Suppressor macrophage treated with lipopolysaccharide for 1 hour (primary cell): Measurements from ENCODE around the gene ARHGEF17.

Experiments used
- DNase-seq, 3 donors: peaks; one replicate each; pipeline ENCODE4 v3.0.0-alpha.2; 2020 to 2022

The ARHGEF17 gene

GRCh38 chr11:73273222-73273895 lies 34.7 kb upstream of the ARHGEF17 start:
- no peak for DNase-seq

- peak in 2 of 3 donors; percentile 35 to 50 for DNase-seq
These were observed 33.9 kb upstream of the ARHGEF17 start for GRCh38 chr11:73274191-73274590.

DNA sequence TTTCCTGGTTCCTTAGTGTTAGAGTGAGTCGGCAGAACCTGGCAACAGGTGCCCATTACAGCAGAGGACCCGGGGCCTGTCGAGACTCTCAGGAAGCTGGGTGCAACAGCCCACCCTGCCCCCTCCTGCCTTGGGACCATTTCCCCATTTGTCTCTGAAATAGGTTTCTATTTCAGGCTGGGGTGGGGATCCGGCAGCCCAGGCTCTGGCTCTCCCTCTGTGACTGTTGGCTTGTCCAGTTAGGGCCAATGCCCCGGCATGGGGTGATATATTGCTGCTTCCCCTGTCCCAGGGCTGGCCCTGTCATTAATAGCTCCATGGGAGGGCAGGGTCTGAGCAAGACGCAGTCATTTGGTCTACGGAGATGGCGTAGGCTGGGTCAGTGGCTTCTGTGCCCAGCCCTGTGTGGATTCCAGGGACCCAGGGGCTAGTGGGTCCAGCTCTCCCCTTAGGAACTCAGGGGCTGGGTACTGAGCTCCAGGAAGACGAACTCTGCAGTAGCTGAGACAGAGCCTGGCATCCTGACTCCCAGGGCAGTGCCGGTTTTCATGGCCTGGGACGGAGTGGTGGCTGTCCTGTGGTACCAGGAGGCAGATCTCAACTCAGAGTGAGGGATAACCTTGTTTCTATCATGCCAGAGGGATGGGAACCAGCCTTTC lies 33.2 kb upstream of the ARHGEF17 start:
- peak; percentile 50 to 68 (median 67) for DNase-seq

DNA sequence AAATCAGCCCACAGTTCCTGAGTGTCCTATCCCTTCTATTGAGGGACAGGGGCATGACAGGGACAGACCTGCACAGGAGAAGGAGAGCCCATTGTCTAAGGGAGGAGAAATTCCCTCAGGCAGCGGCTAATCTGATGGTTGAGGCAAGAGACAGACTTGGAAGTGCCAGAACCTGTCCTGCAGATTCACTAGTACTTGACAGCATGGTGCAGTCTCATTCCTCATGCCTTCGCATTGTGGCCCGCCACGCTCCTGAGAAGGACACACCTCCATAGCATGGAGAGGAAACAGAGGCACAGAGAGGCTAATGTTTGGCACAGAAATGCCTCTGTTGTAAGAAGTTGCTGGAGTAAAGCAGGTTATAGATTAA lies 32.7 kb upstream of the ARHGEF17 start:
- no peak for DNase-seq

- DNase-seq, result no peak
These were observed 30.6 kb upstream of the ARHGEF17 start for GRCh38 chr11:73277467-73277866.

DNA sequence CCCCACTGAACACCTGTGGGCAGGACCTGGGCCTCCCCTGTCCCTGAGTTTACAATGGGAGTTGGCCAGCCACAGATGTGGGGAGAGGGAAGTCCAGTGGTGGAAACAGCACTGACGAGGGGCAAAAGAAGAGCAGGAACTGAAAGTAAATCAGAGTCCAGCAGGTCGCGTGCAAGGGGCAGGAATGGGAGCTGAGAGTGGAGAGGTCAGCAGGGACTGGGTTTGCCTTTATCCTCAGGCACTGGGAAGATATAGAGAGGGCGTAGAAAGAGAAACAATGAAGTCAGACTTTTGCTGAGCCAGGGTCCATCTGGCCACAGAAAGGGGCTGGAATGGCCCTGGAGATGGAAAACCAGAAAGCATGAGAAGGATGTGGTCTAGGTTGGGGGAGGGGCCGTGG lies 27.4 kb upstream of the ARHGEF17 start:
- DNase-seq, result peak; percentile 81 to 90 (median 84)

DNA sequence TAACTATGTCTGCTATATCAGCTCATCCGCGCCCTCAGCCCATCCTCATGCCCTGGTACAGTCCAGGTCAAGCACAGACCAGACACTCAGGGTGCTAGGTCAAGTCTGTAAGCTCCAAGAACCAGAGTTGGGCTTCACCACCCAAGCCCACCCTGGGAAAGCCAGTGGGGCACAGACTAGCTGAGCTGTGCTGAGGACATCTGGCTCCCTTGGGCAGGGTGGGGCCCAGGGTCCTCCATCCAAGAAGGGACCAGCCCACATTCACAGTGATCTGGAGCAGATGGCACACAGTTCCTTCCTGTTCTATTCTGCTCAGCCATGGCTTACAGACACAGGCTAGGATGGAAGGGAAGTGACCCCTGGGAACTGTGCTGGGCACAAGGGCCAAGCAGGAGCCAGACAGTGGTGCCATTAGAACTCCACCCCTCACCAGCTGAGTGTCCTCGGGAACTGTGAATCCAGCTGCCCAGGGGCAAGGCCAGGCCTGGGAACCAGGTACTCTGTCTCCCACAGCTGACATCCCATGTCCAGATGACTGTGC lies 26.8 kb upstream of the ARHGEF17 start:
- DNase-seq, result peak; percentile 43 to 53 (median 48)

- no peak for DNase-seq
These were observed 26.0 kb upstream of the ARHGEF17 start for GRCh38 chr11:73281796-73282660.

DNA sequence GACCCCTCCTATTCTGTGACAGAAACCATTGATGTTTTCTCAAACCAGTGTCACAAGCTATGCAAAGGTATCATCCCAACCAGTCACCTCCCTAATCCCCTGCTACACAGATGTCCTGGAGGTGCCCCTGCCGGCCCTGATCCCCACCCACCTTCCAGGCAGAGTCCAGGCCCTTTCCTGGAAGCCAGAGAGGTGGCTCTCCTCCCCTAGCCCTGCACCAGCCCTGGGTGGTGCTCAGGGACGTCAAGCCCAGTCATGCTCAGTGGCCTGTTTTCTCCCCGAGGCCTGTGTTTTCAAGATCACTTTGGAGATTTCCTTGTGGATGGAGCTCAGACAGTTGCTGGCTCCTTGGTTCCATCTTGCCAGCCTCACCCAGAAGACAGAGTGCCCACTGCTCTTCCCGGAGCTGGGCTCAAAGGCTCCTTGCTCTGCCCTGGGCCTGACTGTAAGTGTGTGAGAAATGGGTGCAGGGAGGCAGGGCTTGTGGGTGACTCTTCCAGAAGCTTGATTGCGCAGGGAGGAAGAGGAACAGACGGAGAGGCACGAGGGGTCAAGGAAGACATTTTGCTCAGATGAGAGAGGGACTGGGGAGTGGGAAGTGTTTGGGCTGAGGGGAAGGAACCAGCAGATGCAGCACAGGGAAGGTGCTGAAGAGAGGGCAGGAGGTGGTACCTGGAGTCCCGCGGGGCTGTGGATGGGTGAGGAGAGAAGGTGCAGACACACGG lies 24.6 kb upstream of the ARHGEF17 start:
- peak; percentile 70 to 75 (median 74) for DNase-seq

DNA sequence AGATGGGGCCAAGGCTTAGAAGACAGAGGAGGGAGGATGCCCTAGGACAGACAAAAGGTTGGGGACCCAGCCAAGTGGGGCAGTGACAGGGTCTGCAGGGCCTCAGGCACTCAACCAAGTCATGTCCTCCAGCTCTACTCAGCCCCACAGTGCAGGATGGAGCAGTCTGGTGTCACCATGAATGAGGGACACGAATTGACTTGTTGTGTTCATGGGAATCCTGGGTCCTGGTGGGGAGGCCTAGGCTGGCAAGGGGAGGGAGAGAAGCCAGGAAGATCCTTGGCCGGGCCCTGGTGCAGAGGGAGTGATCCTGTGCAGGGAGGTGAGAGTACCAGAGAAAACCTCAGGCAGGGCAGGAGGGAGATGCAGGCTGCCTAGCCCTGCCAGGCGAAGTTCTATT lies 24.0 kb upstream of the ARHGEF17 start:
- DNase-seq, result no peak

DNA sequence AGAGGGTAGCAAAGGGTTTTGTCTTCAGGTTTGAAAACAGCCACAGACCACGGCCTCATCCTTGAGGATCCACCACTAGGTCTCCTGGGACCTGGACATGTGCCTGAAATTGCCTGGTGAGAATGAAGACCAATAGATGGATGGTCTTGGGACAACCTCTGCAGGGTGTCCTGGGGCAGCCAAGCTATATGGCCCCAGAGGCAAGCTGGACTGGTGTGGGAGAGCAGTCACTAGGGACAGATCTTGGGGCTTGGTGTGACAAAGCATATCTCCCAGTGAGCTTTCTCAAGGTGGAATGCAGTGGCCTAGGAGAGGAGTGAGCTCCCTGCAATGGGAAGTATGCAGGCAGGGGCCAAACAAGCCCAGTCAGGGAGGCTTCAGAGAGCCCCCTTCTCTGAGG lies 22.4 kb upstream of the ARHGEF17 start:
- no peak for DNase-seq

DNA sequence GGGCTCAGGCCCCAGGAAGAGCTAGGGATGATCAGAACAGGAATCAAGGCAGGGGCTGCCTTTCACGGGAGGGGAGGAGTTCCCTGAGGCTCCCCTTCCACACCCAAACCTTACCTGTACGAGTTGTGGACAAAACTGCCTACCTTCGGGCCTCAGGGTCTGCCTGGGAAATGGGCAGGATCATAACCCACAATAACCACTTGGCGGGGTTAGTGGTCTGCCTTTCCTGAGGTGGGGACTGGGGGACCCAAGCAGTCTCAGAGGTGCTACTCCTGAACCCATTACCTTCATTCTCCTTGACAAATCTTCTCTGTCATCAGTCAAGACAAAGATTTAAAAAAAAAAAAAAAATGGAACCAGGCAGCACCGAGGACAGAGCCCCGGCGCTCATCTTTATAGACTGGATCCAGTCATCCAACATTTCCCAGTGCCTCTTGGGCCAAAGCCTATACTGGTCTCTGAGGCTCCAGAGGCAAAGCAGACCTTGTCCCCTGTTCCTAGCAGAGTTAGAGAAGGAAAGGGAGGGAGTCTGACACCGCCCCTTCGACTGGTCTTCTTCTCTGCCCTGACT lies 21.8 kb upstream of the ARHGEF17 start:
- no peak for DNase-seq

- DNase-seq, result no peak
These were observed 20.5 kb upstream of the ARHGEF17 start for GRCh38 chr11:73287400-73288101.

DNA sequence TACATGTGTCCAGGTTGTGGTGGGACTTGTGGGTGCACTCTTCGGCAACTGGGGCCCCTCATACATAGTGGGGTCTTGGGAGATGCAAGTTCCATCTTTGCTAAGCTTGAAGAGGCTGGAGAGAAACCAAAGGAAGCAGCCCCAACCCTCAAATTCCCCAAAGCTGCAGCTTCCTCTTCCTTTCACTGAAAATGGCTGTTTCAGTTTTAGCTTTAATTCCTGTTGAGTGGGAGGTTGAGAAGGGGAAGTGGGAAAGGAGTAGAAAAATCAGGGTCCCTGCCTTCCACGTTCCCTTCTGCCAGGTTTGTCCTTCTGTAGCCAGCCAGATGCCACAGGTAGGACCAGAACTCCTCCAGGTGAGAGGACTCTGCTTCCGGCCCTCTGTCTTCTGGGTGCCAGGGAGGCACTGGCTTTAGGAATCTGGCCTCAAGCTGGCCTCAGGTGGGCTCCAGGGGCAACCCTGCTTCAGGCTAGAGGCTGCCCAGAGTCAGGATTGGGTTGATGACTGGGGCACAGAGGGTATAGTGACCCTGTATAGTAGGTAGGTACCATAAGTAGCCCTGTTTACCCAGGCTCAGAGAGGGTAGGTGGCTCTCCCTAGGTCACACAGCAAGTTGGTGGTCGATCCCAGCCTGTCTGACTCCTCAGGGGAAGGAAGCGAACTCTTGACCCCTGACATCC lies 19.7 kb upstream of the ARHGEF17 start:
- peak; percentile 83 to 95 (median 92) for DNase-seq

DNA sequence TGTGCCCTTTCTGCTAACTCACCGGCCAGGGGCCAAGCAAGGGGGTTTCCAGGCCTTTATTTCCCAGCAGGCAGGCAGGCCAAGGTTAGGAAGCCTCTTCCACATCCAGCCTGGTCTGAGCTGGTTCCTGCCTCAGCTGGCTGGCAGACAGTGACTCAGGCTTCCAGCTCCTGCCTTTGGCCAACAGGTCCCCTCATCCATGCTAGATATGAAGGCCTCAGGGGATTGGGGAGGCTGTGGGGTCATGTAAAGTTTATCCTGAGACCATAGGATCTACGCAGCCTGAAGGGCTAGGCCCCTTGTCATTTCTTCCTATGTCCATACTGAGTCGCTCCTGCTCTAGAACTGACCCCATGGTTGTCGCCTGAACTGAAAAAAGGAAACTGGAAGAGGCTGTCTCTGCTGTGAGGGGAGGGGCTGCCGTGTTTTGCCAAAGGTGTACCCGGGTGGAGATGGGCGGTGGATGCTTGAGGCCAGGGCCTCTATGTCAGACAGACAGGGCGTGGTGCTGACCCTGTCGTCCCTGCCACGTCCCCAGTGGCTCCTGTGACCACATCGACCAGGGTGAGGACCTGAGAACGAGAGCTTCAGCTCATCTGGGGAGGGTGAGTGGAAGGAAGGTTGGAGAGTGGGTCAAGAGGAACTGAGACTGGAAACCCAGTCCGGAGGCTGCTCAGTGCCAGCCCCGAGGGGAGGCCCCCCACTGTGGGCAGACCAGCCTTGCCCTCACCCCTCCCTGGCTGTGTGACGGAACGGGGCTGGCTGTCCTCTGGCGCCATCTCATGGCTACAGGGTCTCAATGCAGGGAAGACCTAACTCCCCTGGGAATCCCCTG lies 19.0 kb upstream of the ARHGEF17 start:
- peak; percentile 82 to 95 (median 88) for DNase-seq

GRCh38 chr11:73290536-73290935 lies 17.5 kb upstream of the ARHGEF17 start:
- DNase-seq, result no peak

DNA sequence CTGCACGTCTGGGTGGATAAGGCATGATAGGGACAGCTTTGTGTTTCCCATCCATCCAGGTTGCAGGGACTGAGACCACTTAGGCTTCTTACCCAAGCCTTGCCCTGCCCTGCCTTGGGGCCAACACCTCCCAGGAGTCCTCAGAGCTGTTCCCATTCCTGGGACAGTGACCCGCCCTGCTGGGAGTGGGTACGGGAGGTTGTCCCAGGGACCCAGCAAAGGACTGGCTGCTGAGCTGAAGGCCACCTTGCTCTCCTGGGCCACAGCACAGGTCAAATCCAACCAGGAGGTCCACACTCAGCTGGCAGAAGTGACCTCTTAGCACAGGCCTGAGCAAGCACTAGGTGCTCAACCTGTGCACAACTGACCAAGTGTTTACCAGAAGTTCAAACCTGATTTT lies 16.9 kb upstream of the ARHGEF17 start:
- DNase-seq, result no peak

DNA sequence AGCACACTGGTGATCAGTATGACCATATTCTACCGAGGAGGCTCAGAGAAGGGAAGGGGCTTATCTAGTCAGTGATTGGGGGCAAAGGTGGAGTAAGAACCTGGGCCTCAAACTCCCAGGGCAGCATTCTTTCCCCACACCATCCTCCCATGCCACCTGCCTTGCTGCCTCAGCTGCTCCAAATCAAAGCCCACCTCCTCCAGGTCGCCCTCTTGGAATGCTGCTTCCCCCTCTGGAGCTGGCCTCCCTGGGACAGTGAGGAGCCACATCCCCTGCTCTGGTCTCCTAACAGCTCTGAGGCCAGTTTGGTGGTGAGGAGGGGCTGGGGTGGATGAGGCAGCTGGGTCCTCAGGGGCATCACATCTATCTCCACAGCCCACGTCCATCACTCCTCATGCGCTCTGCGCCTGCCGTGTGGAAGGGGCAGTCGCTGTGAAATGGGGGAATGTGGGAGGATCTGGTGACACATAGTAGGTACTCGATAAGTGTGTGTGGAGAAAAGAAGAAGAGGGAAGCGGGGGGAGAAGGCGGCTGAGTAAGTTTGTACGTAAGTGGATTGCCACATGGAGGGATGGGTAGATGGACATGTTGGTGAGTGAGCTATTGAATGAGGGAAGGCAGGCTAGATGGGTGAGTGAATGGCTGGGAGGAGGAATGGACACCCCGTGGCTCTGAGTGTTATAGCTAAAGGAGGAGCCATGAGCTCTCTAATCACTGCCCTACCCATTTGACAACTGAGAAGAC lies 16.1 kb upstream of the ARHGEF17 start:
- DNase-seq, result peak; percentile 52 to 63 (median 54)

- no peak for DNase-seq
These were observed 15.6 kb upstream of the ARHGEF17 start for GRCh38 chr11:73292525-73292894.
